ENCODE results near the gene COIL.
"Not testable (repeated sequence)": the region's sequence is repeated elsewhere in the genome, so short reads cannot be mapped to it uniquely, and the experiment has no call there.

Gene COIL, protein sequence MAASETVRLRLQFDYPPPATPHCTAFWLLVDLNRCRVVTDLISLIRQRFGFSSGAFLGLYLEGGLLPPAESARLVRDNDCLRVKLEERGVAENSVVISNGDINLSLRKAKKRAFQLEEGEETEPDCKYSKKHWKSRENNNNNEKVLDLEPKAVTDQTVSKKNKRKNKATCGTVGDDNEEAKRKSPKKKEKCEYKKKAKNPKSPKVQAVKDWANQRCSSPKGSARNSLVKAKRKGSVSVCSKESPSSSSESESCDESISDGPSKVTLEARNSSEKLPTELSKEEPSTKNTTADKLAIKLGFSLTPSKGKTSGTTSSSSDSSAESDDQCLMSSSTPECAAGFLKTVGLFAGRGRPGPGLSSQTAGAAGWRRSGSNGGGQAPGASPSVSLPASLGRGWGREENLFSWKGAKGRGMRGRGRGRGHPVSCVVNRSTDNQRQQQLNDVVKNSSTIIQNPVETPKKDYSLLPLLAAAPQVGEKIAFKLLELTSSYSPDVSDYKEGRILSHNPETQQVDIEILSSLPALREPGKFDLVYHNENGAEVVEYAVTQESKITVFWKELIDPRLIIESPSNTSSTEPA

DNA sequence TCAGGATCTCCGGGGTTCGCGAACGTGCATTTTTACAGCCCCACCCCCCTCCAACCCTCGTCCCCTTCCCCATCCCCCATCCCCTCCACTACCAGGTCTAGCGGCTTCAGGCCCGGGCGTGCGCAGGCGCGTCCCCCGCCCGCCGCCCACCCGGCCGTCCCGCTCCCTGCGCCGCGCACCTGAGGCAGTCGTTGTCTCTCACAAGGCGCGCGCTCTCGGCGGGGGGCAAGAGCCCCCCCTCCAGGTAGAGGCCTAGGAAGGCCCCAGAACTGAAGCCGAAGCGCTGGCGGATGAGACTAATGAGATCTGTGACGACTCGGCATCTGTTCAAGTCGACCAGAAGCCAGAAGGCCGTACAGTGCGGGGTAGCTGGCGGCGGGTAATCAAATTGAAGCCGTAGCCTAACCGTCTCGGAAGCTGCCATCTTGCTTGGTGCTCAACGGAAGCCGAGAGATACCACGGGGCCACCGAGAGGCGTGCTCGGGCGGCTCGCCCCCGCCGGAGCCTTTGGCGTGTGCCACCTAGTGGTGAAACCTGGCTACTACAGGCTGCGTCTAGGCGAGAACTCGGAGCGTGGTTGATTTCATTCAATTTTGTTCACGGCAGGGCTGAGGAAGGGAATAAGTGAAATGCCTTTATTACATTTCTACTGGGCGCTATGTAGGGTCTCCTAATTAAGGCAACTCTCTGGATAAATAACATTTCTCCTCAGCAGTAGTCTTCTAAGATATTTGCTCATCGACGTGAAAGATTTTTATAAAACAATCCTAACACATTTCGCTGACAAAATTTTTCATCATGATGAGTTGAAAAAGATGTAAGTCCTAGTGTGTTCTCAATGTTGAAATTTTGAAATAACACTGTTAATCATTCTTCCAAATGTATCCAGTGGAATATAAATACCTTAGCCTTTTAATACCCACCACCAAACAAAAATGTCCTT is at the start of gene COIL:
TSS of gene COIL (minus strand) at position 455 of the 943 bp plus-strand sequence. CDS start at position 424, 31 bp downstream.
- peak; percentile 85 for DNase-seq

DNA sequence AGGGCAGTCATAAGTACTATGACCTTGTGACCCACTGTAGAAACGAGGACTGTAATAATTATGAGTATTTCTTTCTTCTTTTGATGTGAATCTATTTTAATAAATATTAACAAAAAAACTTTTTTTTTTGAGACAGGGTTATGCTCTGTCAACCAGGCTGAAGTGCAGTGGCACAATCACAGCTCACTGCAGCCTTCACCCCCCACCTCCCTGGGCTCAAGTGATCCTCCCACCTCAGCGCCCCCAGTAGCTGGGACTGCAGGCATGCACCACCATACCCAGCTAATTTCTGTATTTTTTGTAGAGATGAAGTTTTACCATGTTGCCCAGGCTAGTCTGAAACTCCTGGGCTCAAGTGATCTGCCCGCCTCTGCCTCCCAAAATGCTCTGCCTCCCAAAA is 49.6 kb upstream of the COIL start:
- DNase-seq, result no peak

DNA sequence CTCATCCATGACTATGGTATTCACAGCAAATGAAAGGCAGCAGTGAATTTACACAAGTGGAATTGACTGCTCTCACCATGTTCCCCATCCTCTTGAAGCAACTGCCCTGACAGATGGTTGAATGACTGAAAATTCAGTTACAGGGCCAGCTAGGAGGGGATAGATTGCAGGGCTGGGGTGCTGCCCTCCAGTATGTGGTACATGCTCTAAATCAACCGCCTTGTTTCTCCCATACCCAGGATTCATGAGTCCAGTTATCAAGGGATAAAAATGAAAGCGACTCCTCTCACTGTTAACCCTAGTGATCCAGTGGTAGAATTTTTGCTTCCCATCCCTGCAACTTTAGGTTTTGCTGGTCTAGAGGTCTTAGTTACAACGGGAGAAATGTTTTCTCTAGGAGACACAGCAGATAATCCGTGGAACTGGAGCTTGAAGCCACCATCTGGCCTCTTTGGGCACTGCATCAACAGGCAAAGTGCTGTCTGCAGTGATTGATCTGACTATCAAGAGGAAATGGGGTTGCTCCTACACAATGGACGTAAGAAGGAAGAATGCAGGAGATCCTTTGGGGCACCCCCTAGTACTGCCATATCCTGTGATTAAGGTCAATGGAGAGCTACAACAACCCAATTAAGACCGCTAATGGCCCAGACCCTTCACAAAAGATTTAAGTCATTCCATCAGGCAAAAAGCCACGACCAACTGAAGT is 49.0 kb upstream of the COIL start:
- DNase-seq, result peak; percentile 18

DNA sequence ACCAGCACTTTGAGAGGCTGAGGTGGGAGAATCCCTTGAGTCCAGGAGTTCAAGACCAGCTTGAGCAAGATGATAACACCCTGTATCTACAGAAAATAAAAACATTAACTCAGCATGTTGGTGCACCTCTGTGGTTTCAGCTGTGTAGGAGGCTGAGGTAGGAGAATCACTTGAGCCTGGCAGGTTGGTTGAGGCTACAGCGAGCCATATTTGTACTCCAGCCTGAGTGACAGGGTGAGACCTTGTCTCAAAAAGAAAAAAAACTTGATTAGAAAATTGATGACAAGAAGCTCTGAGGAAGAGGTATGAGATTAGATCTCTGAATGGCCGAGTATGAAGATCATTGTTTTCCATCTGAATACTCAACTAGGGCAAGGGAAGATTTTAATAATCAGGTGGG is 48.1 kb upstream of the COIL start:
- DNase-seq, result no peak

DNA sequence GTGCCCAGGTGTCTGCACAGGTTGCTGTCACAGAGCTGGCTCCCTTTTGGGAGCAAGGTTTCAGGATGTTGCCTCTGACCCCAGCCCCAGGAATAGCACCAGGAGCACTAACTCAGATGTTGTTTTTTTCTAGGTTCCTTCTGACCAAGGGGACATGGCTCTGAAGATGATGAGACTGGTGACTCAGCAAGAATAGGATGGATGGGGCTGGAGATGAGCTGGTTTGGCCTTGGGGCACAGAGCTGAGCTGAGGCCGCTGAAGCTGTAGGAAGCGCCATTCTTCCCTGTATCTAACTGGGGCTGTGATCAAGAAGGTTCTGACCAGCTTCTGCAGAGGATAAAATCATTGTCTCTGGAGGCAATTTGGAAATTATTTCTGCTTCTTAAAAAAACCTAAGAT is 45.2 kb upstream of the COIL start:
- no peak for DNase-seq

DNA sequence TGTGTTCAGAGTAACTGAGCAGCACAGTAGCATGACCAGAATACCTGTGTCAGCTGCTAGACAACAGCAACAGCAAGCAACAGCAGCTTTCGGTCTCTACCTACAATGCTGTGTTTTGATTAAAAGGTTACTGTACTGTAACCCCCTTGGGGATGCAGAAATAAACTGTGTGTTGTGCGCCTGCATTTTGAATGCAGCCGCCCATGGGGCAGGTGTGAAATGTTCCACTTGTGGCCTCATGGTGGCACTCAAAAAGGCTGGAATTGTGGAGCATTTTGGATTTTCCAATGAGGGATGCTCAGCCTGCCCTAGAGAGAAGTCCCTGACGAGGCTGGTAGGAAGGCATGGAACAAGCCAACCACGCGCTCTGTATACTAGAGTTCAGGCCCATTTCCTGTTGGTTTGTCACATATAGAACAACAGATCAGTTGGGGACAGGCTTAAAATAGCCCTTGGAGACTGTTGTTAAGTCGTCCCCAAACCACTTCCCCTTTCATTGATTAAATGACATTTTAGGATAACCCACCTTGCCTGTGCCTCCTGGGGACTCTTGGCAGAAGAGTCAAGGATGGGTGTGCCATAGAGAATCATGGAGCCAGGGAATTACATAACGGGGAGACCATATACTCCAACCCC is 44.2 kb upstream of the COIL start:
- peak; percentile 19 for DNase-seq

DNA sequence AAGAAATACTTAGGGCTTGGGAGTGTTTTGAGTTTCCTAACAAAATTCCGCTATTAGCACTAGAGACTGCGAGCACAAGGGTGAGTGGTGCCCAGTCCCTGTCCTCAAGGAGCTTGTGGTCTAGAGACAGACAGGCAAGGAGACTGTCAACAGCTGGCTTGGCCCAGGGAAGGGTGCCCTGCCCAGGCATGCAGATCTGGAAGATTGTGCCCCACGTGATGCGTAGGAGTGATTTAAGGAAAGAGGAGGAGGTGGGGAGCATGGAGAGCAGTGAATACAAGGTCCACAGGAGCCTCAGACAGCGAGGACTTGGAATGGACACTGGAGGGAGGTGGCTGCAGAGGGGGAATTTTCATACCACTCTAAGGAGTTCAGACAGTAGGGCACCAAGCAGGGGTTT is 42.1 kb upstream of the COIL start:
- DNase-seq, result no peak

DNA sequence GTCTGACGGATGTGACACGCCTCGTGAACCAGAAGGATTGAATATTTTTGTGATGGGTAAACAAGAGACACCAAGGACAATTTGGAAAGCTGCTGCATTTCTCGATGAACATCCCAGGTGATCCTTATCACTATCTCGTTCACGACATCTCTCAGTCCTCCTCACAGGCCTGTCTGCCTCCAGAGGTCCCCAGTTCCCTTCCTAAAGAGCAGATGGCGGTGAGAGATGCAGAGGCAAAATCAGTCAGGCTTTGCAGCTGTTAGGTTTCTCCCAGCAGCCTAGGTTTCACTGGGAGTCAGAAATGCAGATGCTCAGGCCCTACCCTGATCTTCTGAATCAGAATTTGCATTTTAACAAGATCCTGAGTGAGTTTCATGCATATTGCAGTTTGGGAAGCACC is 40.7 kb upstream of the COIL start:
- no peak for DNase-seq

DNA sequence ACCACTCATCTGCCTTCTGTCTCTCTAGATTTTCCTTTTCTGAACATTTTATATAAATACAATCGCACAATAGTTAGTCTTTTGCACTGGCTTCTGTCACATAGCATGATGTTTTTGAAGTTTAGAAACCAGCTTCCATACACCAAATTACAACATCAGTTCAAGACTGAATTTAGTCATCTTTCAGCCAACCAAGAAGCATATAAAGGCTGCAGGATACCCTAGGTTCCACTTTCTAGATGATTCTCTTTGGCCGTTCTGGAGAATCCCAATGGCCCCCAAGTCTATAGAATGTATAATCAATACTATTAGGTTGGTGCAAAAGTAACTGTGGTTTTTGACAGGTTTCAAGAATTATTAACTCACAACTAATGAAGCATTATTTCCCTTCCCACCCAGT is 36.5 kb upstream of the COIL start:
- DNase-seq, result no peak

DNA sequence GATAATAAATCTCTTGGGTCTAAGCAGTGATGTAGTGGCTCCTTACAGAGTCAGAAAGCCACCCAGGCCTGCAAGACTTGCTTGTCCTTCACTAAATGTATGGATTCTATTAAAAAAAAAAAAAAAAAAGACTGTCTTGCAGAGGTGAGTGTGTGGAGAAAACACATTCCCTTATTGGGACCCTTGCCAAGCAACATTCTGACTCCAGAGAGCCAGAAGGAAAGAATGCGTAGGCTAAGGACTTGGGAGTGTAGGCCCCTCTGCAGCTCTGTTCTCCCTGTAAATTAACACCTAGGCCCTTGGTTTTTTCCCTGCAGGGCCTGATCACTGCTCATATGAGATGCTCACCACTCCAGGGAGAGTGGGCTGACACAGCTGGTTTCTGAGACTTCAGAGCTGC is 34.9 kb upstream of the COIL start:
- no peak for DNase-seq

DNA sequence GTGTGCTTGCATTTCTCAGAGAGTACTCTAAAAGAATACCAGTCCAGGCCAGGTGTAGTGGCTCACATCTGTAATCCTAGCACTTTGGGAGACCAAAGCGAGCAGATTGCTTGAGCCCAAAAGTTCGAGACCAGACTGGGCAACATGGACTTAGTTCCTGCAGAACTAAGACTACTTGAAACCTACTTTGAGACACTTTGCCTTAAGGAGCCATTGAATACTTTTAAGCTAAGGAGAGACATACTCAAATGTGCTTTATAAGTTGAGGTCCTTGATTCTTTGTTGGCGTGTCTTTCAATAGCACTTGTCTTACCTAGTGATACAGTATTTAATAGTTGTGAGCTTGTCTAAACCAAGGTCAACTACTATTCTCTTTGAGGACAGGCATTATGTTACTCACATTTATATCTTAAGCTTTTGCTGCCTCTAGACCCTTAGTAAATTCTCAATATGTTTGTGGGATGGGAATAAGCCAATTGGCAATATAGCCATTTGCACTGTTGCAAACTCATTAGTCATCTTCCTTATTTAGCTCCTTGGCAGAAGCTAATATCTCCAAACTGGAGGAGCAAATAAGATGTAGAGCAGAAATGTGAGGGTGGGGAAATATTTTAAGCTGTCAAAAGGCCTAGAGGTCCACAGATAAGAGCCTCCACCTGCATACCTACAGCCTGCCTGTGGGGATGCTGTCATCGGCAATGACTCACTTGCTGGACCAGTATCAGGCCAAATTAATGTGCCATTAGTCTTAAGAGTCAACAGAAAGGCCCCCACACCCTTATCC is 33.4 kb upstream of the COIL start:
- no peak for DNase-seq

DNA sequence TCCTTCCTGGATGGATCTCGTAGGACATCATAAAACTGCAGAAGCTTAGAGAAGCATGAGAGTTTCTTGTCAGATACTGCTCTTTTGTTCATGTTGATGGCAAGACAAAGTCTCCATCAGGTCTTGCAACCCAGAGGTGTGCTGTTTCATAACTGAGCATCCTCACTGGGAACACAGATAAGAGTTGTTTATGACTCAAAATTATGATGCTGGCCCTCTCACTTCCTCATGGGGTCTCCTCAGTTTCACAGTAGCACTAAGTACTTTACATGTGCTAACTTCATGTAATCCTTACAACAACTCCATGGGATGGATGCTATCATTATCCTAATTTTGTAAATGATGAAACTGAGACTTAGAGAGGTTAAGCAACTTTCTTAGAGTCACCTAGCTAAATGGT is 31.5 kb upstream of the COIL start:
- no peak for DNase-seq

DNA sequence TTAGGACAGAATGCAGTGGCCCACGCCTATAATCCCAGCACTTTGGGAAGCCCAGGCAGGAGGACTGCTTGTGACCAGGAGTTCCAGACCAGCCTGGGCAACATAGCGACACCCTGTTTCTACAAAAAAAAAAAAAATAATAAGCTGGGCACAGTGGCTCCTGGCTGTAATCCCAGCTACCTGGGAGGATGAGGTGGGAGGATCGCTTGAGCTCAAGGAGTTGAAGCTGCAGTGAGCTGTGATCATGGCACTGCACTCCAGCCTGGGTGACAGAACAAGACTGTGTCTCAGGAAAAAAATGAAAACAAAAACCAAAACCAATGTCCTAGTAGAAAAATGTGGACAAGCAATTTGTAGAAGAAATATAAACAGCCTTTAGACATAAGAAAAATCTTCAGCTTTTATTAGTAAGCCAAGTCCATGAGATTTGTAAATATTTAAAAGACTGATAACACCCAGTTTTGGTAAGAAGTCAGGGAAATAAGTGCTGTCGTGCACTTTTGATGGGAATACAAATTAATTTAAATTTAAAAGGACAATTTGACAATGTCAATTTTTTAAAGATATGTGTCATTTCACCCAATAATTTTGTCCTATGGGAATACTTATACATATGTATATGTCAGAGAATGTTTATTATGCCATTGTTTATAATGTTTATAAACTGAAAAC is 28.2 kb upstream of the COIL start:
- no peak for DNase-seq

DNA sequence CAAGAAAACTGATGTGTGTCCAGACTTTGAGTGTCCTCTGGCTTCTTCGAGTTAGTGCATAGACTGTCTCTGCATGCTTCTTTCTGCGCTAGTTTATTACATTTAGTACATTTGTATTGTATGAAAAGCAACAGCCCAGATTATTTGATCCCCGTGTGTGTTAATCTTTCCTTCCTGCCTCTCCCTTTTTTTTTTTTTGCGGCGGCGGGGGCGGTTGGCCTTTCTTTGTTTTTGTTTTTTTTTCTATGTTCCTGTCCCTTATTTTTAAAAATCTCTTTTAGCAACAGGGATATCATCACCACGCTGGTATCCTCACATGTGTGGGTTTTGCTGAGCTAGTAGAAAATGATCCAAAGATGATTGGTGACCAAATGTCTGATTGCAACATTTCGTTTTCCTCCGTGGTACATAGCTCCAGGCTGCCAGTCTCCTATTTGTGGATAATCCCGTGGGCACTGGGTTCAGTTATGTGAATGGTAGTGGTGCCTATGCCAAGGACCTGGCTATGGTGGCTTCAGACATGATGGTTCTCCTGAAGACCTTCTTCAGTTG is 26.5 kb upstream of the COIL start:
- no peak for DNase-seq

DNA sequence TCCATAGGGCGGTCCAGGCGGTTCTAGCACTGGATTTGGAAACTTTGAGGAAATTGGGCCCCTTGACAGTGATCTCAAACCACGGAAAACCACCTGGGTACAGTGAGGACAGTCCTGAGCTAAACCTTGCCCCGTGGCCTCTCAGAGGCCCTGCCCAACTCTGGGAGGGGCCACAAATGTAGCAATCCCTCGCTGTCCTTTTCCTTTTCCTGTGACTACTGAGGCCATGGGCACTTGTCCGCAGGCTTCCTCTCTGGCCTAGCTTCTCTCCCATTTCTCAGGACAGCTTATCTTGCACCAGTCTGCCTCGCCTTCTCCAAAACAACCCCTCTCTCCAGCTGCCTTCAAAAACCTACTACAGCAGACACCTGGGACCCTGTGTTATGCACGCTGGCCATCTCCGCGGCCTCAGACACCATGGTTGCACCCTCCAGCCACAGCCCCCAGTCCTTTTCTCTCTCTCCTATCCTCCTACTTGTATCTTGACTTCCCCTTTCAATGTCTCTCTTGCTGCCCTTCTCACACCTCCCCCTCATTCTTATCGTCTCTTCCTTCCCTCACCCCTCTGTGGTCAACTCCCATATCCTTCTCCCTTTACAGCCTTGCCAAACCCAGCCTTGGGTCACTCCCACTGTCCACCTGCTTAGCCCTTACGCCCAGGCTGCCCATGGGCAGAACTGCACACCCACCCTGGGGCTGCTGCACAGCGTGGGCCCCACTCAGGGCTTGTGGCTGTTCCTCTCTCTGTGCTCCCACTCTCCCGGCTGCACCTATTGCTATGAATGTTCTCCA is 24.7 kb upstream of the COIL start:
- no peak for DNase-seq

DNA sequence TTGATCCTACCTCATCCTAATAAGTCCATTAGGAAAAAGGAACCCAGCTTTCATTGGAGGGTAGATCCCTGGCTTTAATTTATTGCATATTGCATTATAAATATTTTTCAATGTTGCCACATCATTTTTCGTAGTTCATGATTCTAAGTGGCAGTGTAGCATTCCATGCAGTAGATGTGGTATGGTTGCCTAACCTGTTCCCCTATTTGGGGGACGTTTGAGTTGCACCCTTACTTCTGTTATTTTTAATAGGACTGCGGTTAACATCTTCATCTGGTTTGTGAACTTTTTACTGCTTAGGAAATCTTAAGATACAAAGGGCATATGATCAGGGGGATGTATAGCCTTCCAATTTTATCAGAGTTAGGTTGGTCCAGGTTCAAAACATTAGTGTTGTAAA is 22.5 kb upstream of the COIL start:
- no peak for DNase-seq

DNA sequence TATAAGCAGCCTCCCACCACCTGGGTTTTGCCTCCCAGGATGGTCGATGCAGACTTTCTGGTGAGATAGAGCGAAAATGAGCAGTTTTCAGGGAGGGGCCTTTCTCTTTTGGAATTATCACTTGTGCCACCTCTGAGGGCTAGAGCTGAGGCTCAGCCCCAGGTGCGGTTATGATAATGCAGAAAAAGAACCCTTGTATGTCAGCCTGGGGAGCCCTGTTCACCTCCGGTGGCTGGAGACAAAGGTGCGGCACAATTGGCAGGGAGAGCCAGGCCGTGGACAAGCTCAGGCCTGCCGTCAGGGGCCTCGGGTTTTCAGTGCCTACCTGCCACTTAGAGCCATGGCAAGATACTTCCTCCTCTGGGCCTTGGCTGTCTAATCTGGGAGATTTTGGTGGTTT is 21.5 kb upstream of the COIL start:
- DNase-seq, result no peak

DNA sequence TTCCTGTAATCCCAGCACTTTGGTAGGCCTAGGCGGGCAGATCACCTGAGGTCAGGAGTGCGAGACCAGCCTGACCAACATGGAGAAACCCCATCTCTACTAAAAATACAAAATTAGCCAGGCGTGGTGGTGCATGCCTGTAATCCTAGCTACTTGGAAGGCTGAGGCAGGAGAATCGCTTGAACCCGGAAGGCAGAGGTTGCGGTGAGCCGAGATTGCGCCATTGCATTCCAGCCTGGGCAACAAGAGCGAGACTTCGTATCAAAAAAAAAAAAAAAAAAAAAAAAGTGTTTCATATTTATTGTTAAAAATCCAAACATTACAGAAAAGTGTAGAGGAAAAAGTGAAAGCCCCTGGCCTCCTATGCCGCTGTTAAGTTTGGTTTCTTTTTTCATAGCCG is 19.7 kb upstream of the COIL start:
- not testable (repeated sequence) for DNase-seq

DNA sequence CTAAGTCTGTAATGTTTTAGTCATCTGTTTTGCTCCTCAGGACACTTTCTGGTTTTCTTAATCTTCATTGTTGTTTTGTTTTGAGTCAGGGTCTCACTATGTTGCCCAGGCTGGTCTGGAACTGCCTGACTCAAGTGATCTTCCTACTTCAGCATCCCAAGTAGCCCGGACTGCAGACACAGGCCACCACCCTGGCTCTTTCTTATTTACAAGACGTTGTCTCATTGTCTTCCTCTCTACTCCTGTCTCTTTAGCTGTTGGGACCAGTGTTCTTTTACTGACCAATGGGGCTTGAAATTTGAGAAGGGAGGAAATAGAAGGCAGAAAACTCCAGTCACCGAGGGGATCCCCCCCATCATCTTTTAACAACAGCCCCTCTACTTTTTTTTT is 18.2 kb upstream of the COIL start:
- no peak for DNase-seq

Data from NK-92 treated with Interleukin-12 subunit alpha and Interleukin-12 subunit beta, amount 100 ng/mL, for 24 hours (cell line).